Stimulated activated CD4-positive, alpha-beta T cell treated with anti-CD3 and anti-CD28 coated beads, TNF-alpha, amount 100 ng/mL, for 48 hours (primary cell): ENCODE data around the gene PHKB.
A peak's percentile ranks its signal among the peaks of the same experiment; 100 is the strongest.
"Not testable (repeated sequence)": the region's sequence is repeated elsewhere in the genome, so short reads cannot be mapped to it uniquely, and the experiment has no call there.

Source experiments
- DNase-seq, 3 donors: peaks; one replicate each; pipeline ENCODE4 v3.0.0-alpha.2; 2020; ENCODE audit warnings: low read depth in 3 of 3

Gene PHKB

DNA sequence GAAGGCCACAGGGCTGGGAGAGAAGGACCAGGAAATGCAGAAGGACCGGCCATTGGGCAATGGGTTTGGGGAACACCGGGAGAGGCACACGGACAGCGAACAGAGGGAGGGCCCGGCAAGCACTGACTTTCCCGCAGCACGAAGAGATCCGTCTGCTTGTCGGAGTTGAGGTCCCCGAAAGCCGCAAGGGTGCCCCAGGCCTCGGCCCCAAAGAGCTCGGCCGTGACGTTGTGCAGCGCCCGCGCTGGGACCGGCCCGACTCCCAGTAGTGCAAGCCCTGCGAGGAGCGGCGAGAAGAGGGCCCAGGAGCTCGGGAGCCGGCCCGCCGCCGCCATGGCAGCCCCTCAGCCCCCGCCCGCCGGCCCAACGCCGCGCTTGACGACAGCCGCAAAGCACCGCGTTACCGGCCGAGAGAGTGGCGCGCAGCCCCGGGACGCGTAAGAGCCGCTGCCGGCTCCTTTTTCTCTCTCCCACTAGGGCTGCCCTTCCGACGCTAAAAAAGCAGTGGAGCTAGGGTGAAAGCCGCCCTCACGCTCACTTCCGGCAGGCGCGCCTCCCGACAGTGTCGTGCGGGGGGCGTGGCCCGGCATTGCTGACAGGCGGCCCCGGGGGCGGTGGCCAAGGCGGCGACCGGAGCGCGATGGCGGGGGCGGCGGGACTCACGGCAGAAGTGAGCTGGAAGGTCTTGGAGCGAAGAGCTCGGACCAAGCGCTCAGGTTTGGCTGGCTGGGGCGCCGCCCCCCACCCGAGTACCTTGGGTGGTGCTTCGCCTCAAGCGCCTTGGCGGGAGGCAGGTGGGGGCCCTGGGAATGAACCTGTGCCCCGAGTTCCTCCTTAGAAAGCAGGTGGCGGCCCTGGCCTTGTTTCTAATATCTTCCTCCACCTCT lies at the start of gene PHKB, which contains the start of gene ITFG1:
TSS of gene PHKB (plus strand) at position 621 of the 887 bp plus-strand sequence. CDS start at position 641, 20 bp downstream.
TSS of gene ITFG1 (minus strand) at position 353 of the 887 bp plus-strand sequence. CDS start at position 335, 18 bp downstream.
- DNase-seq, result peak; percentile 90 to 92 (median 91)

DNA sequence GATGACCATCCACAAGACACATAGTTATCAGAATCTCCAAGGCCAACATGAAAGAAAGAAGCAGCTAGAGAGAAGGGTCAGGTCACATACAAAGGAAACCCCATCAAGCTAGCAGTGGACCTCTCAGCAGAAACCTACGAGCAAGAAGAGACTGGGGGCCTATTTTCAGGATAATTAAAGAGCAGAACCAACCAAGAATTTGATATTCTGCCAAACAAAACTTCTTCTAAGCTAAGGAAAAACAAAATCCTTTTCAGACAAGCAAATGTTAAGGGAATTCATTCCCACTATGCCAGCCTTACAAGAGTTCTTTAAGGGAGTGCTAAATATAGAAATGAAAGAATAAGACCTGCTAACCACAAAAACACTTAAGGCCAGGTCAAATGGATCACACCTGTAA lies 48.1 kb upstream of the PHKB start:
- DNase-seq, result no peak

DNA sequence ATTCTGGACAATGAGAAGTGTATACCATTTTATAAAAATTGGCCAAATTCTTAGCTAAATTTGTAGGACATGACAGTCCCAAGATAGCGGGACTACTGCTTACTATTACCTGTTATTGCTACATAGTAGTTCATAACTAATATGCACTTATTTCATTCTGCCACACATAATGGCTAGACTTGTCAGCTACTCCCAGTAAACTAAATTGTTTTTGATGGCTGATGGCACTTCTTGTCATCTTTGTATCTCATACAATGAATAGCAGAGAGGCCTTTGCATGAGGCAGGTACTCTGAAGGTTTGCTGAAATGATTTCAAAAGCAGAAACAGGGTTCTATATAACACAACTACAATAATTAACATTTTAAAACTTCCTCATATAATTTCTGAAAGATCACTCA lies 44.3 kb upstream of the PHKB start:
- no peak for DNase-seq

DNA sequence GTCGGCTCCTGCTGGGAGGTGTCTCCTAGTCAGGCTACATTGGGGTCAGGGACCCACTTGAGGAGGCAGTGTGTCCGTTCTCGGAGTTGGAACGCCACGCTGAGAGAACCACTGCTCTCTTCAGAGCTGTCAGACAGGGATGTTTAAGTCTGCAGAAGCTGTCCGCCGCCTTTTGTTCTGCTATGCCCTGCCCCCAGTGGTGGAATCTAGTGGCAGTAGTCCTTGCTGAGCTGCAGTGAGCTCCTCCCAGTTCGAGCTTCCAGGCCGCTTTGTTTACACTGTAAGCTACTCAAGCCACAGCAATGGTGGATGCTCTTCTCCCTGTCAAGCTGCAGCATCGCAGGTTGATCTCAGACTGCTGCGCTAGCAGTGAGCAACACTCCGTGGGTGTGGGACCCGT lies 36.3 kb upstream of the PHKB start:
- no peak for DNase-seq

DNA sequence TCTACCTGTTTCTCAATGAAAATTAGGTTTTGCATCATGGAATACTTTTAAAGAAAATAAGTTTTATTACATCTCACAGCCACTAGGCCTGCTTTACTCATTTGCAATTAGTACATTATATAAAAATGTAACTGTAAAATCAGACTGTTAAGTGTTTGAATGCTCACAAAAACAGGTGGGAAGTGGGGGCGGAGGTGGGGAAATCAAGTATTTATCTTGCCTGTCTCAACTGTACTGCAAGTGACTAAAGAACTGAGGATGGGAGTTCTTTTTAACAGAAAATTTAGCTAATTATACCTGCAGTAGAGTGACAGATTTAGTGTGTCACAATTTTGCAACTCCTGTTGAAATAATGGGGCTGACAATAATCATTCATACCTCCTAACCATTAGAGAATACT lies 34.3 kb upstream of the PHKB start:
- DNase-seq, result no peak

DNA sequence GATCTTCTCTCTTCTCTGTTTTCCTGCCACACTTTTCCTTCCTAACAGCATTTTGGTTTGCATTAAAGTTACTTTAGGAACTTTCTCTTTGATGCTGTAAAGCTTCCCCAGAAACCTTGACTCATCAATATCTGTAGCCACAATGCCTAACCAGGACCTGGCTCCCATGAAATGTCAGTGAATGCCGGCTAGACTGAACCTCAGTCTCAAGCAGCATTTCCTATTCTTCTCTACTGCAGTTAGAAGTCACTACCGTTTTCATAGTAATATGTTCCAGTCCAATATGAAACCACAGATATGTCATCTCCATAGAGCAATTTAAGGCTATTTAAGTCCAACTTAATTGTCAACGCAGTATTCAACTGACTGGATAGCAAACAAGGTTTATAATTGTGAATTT lies 29.2 kb upstream of the PHKB start:
- no peak for DNase-seq

DNA sequence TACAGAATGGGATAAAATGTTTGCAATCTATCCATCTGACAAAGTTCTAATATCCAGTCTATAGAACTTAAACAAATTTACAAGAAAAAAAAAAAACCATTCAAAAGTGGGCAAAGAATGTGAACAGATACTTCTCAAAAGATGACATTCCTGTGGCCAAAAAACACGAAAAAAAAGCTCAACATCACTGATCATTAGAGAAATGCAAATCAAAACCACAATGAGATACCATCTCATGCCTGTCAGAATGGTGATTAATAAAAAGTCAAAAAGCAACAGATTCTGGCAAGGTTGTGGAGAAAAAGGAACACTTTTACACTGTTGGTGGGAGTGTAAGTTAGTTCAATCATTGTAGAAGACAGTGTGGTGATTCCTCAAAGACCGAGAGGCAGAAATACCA lies 26.9 kb upstream of the PHKB start:
- not testable (repeated sequence) for DNase-seq

DNA sequence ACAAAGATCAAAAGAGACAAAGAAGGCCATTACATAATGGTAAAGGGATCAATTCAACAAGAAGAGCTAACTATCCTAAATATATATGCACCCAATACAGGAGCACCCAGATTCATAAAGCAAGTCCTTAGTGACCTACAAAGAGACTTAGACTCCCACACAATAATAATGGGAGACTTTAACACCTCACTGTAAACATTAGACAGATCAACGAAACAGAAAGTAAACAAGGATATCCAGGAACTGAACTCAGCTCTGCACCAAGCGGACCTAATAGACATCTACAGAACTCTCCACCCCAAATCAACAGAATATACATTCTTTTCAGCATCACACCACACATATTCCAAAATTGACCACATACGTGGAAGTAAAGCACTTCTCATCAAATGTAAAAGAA lies 21.1 kb upstream of the PHKB start:
- not testable (repeated sequence) for DNase-seq

DNA sequence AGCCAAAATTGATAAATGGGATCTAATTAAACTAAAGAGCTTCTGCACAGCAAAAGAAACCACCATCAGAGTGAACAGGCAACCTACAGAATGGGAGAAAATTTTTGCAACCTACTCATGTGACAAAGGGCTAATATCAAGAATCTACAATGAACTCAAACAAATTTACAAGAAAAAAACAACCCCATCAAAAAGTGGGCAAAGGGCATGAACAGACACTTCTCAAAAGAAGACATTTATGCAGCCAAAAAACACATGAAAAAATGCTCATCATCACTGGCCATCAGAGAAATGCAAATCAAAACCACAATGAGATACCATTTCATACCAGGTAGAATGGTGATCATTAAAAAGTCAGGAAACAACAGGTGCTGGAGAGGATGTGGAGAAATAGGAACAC lies 18.2 kb upstream of the PHKB start:
- DNase-seq, result not testable (repeated sequence)

DNA sequence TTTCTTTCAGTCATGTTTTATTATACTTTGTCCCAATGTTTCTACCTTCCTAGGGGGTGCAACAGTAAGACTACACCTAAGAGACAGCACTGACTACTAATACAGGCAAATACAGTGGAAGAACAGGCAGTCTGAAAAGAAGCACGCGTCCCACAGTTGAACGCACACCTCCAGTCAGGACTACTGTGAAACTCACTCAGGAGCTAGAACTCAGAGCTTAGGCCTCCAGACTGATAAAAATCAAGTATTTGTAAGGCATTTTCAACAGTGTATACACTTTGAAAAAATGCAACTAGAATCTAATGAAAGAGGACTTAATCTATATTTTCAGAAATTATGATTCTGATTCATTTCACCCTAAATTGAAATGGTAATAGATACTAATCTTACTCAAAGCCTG lies 14.7 kb upstream of the PHKB start:
- no peak for DNase-seq

DNA sequence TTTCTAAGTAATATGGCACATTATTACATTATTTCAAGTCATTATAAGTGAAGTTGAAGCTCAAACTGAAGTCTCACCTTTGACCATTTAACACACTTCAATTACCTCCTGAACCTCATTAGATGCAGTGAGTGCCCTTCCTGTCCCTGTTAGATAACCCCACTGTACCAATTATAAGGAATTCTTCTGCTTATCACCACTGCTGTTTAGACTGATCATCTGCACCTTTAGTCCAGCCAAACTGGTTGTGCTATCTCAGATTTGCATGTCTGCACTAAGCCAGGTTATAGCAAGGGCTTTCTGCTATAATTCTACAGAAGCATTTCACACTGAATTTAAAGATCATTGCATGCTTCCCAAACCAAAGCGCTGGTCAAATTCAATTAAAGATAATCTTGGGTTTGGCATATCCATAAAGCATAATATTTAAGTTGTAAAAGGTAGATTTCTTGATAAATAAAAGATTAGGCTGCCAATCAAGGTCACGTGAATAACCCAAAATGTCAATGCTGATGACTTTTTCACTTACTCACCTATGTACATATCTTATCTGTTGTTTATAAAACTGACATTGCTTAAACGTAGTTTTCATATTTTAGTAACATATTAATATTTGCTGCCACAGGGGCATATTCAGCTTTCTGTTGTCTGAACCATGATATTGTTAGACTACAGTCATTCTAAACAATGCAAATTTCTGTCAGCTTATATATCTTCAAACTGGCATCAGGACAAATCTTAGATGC lies 12.1 kb upstream of the PHKB start:
- no peak for DNase-seq

DNA sequence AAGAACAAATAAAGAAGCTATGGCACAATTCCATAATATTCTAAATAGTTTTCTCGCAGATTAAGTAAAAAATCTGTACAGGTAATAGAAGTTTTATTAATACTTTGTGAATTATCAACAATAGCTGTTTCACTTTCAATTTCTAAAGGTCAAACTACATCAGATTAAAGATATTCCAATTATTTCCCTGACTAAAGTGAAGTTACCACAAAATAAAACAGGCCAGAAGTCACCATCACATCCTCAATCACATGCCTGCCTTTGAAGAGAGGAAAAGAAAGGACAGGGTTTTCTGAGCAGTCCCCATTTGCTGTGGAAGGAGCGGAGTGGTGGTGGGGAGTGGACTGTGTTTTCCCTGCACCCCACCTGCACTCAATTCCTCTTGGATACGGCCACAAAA lies 11.3 kb upstream of the PHKB start:
- no peak for DNase-seq

DNA sequence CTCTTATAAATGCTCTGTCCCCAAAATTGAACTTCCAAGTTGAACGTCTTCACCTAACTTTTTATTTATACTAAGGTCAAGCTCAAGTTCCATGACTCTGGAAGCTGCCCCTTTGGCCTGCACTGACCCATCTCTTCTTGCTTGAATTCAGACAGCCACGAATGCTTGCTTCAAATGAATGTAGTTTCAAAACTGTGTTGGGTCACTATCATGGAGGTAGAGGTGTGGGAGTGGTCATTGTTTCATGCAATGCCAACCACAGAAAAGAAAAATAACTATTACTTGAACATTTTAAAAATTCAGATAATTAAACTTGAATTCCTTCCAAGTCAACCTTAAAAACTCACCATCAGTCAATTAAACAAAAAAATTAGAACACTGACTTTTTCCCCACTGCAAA lies 2.8 kb upstream of the PHKB start:
- no peak for DNase-seq

DNA sequence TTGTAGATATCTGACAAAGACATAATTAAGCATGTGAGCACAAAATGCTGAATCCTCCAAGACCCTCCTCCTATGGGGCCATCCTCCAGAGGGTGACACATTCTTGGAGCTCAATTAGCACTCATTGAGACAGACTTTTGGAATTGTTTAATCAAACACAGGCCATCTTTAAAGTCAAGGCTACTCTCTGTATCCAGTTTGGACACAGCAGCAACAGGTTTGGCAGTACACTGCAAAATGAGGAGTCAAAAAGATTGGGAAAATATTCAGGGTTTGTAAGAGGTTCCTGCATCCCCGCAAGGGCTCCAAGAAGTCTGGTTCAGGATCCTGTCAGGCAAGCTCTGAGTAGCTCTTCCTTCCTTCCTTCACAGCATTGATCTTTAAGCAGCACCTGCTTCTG lies 1.5 kb upstream of the PHKB start:
- DNase-seq, result no peak

DNA sequence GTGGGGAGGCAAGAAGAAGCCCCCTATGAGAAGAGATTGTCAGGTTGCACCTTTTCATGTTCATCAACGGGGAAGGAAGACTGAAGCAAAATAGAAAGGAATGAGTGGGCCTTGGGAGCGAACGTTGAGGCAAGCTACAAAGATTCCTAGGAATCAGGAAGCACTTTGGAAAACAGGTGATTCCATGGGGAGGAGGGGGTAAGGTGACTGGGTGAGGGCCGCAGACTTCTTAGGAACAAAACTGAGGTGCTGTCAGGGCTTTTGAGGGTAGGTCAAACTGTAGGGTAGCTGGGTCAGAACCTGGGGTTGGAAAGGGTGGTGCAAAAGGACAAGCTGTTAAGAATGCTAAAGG lies 796 bp upstream of the PHKB start:
- DNase-seq, result no peak

DNA sequence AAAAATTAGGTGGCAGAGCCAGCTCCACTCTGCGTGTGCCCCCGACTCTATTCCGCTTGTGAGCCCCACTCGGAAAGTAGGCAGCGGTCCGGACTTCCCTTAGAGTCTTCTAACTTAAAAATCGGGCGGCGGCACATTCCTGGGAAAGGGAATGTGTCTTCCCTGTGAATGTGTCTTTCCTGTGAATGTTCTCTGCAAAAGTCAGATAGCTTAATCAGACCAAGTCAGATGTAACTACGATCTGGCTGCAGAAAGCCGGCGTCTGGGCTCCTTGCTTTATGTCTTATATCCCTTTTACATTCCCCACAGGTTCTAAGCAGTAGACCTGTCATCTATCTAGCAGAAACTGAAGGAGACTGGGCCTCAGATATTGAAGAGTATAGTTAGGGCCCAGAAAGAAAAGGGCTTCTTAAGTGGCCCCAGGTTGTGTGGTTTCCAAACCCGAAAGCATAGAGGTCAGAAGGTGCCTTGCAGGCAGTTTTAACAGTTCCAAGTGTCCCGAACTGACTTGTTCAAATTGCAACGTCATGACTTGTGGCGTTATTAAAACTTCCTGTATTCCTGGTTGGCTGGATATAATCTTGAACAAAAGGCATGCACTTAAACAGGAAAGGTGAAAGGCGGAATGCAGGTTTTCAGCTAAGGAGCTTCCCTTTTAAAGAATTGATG lies 601 bp downstream of the PHKB start:
- no peak for DNase-seq

DNA sequence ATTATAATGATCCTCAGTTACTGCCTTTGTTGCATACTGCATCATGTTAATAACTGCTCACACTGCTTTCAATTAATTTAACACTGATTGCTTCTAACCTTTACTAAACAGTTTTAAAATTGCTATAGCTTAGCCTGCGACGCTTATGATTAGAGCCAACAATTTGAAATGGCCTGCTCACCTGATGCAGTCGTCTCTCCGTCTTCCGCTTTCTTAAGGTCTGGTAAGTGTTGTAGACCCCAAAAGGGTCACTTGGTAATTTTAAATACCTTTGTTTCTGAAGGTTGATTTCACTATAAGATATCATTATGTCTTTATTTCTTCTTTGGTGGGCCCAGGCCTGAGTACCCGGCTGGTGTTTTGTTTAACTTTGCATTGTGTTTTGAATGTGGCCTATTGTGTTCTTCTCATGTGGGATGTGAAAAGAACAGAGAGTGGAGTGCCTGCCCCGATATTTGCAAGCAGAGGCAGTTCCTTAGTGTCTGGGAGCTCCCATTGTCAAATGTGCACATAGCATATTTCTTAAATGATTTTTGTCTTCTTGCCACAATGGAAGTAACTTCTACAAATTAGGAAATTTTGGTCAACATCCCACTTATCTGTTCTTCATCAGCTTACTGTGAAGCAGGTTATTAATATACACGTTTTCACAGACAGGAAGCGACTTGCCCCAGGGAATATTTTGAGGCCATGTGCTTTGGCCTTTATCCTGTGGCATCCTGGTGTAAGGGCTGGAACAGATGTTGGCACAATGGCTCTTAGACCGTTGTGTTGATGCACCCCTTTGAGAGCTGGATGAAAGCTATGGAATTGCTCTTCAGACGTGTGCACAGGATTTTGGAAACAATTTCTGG lies 2.9 kb downstream of the PHKB start:
- DNase-seq, result no peak

DNA sequence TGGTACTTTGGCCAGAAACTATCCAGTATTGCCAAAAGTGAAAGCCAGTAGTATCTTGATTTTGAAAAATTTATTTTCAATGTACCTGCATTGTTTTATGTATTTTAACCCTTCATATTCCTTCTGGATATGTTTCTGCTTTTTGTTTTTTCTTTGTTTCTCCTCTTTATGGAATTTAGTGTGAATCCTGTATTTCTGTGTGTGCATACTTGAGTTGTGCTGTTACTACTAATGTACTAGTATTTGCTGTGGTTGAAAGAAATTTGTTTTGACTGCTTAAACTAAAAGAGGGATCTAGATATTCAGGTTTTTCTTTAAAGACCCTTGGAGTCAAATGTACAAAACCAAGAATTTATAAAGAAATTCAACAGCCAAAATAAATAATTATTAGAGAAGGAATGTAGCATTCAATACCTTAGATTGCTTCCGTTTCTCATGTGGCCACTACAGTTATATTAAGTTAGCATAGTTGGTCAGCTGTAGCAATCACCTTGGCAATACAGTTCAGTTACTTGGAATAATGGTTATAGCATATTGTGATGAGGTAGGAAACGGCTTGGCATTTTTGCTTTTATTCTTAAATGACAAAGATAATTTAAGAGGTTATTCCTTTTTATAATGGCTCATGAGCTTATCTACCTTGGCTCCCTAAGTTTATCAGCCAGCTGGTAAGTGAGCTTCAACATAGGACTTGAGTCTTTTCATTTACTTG lies 4.9 kb downstream of the PHKB start:
- no peak for DNase-seq

DNA sequence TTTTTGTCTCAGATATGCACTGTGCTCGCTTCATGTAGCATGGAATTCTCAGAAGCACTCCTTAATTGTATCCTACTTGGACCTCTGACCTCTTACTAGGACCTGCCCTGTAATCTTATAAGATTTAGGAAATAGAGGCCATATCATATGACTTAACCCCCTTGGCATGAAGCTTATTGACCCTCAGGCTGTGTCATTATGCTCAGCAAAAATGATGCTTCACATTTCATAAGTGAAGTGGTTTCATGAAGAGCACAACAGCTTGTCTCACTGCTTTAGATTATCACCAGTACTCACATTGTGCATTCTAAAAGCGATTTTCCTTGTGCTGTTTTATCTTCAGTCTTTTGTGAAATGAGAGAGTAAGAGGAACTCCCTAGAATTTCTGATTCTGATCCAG lies 6.4 kb downstream of the PHKB start:
- no peak for DNase-seq

DNA sequence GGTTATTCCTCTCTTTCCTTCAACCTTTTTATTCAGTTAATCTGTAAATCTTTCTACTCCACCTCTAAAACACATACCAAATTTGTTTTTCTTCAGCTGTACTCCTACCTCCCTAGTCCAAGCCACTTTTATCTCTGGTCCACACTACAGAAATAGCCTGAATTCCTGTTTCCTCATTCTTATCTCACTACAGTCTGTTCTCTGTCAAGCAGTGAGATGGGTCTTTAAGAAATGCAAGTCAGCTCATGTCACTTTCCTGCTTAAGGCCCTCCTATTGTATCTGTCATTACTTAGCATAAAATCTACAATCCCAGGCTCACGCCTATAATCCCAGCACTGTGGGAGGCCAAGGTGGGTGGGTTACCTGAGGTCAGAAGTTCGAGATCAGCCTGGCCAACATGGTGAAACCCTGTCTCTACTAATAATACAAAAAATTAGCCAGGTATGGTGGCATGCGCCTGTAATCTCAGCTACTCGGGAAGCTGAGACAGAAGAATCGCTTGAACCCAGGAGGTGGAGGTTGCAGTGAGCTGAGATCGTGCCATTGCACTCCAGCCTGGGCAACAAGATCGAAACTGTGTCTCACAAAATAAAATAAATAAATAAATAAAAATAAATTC lies 7.0 kb downstream of the PHKB start:
- not testable (repeated sequence) for DNase-seq
